GM12878 (cell line): ENCODE measurements around the gene TRIM7. TPM values are rescaled to one million over a fixed set of nuclear protein-coding genes. Genes with fewer than 3 reads are reported as not detected.
A peak's percentile ranks its signal among the peaks of the same experiment; 100 is the strongest.

Experiments used
- BHLHE40 ChIP-seq, 2 experiments: fragments of 450-650 bp in 1 of 2; IDR thresholded peaks; 2 replicates each; pipeline ENCODE4 v1.6.1; 2011 to 2017; ENCODE audit warnings: low read depth in 2 of 2, borderline replicate concordance in 1 of 2, improper control_type of control experiment in 1 of 2, low read length in 1 of 2, mild to moderate bottlenecking in 1 of 2
- CREB1 ChIP-seq: IDR thresholded peaks from 2 replicates; pipeline ENCODE4 v1.6.1; 2012; ENCODE audit warnings: low read depth, mild to moderate bottlenecking, inconsistent platforms
- CUX1 ChIP-seq: IDR thresholded peaks from 2 replicates; pipeline ENCODE4 v1.6.1; 2012; ENCODE audit warnings: improper control_type of control experiment, low read depth, low read length; ENCODE audit not compliant: insufficient replicate concordance
- GABPA ChIP-seq: IDR thresholded peaks from 2 replicates; pipeline ENCODE4 v1.6.1; 2014; ENCODE audit warnings: antibody characterized with exemption, low read depth, mild to moderate bottlenecking, inconsistent platforms
- HDAC6 ChIP-seq: fragments of 200-600 bp; sonication (generic); IDR thresholded peaks from one replicate; pipeline ENCODE4 v1.8.0; 2017; ENCODE audit warnings: antibody characterized with exemption; ENCODE audit not compliant: unreplicated experiment
- HDGF ChIP-seq: fragments of 450-650 bp; IDR thresholded peaks from 2 replicates; pipeline ENCODE4 v1.6.1; 2016; ENCODE audit warnings: antibody characterized with exemption
- IRF5 ChIP-seq: fragments of 450-650 bp; IDR thresholded peaks from 2 replicates; pipeline ENCODE4 v1.6.1; 2017; ENCODE audit warnings: borderline replicate concordance
- PRDM15 ChIP-seq: fragments of 450-650 bp; formaldehyde crosslinking; IDR thresholded peaks from 2 replicates; pipeline ENCODE4 v1.4.0; 2020; ENCODE audit warnings: mild to moderate bottlenecking, moderate library complexity
- SMARCA5 ChIP-seq: fragments of 450-650 bp; IDR thresholded peaks from 2 replicates; pipeline ENCODE4 v1.6.1; 2017; ENCODE audit warnings: mild to moderate bottlenecking
- SRF ChIP-seq, 2 experiments: IDR thresholded peaks; 2 replicates each; pipeline ENCODE4 v1.6.1; 2011; ENCODE audit warnings: low read depth in 2 of 2, low read length in 2 of 2, mild to moderate bottlenecking in 1 of 2, moderate library complexity in 1 of 2
- ZBTB40 ChIP-seq: fragments of 450-650 bp; IDR thresholded peaks from 2 replicates; pipeline ENCODE4 v1.6.1; 2016; ENCODE audit warnings: mild to moderate bottlenecking, moderate library complexity, borderline replicate concordance
- ZNF207 ChIP-seq: fragments of 450-650 bp; IDR thresholded peaks from 2 replicates; pipeline ENCODE4 v1.6.1; 2014; ENCODE audit warnings: antibody characterized with exemption, mild to moderate bottlenecking, borderline replicate concordance
- ZNF274 ChIP-seq: IDR thresholded peaks from one replicate; pipeline ENCODE4 v1.8.0; 2011; ENCODE audit not compliant: insufficient read length, insufficient read depth
- polyA plus RNA-seq, 11 experiments: library from polyadenylated mRNA; depleted of rRNA in 4 of 11; unstranded in 6 of 11; stranded (reverse) in 5 of 11; fragments of >200 nt; fragmentation: Nextera tagmentation in 4 of 11; fragmentation: Illumina TruSeq in 1 of 11; extraction: Ambion mirVana in 4 of 11; extraction: Trizol in 1 of 11; gene quantifications; 1 replicate in 1 of 11; 2 replicates in 10 of 11; pipeline versions ENCODE4 v1.2.1 to v1.2.3, GENCODE V29; 2011 to 2016; ENCODE audit warnings: inconsistent platforms in 2 of 11, missing spikeins in 2 of 11, low read depth in 1 of 11
- total RNA-seq, 4 experiments: library from RNA; depleted of rRNA in 3 of 4; stranded (reverse); fragments of >200 nt in 3 of 4; fragmentation: Illumina TruSeq in 1 of 4; extraction: Trizol in 1 of 4; gene quantifications; 2 replicates each; pipeline versions ENCODE4 v1.2.1 to v1.2.3, GENCODE V29; 2013 to 2021

TRIM7 gene
- total and polyA plus RNA-seq, 10 of the 15 experiments (the other 5 are each of a cell fraction or from before 2014, with no cell fraction given): 0.02 to 1.6 (median 0.41) TPM

GRCh38 chr5:181221792-181222629, 17.0 kb upstream of the TRIM7 start (continued):
- TF ChIP-seq ZBTB40 (peak; percentile 81), HDAC6 (no peak), ZNF274 (no peak), CUX1 (no peak), ZNF207 (no peak; the same call in 1 of the 2 replicates), BHLHE40 (IDR thresholded peaks at IDR 0.05; ENCODE audit: borderline replicate concordance in 1 of 2, low read depth in 2 of 2, low read length in 1 of 2) (peak; percentile 83 to 93), GABPA (no peak), SMARCA5 (peak; percentile 95; the same call in 1 of the 2 replicates), IRF5 (no peak), CREB1 (no peak), PRDM15 (CRISPR knock-in tag) (no peak), SRF (IDR thresholded peaks at IDR 0.05; ENCODE audit: low read depth in 2 of 2, low read length in 2 of 2) (peak in 1 of 2 experiments; percentile 58; a peak in 2 of 4 replicates), HDGF (no peak)
